Psoas muscle (tissue), 8 donors: ENCODE data around the gene C3orf20. TPM values are rescaled to one million over a fixed set of nuclear protein-coding genes. Genes with fewer than 3 reads are reported as not detected.

Experiments
- ATAC-seq, 4 donors: fragments of 200-7000 bp; cut with Tn5 transposase; one replicate each; pipeline ENCODE4 v1.9.1; 2020; ENCODE audit warnings: moderate library complexity in 3 of 4, mild to moderate bottlenecking in 2 of 4
- DNase-seq, 2 donors: peaks; one replicate each; pipeline ENCODE4 v3.0.0-alpha.2; 2020
- H3K27ac ChIP-seq: fragments of 200-600 bp; one replicate; pipeline ENCODE4 v1.8.0; 2022
- H3K27me3 ChIP-seq, 3 donors: fragments of 200-600 bp in 1 of 3; one replicate each; pipeline versions ENCODE4 v1.6.1 to v1.8.0; 2013 to 2022; ENCODE audit warnings: low read length in 2 of 3, mild to moderate bottlenecking in 2 of 3, moderate library complexity in 1 of 3; ENCODE audit not compliant: insufficient read depth in 3 of 3
- H3K36me3 ChIP-seq, 2 donors: fragments of 200-600 bp in 1 of 2; one replicate each; pipeline versions ENCODE4 v1.6.1 to v1.8.0; 2013 to 2022; ENCODE audit warnings: low read depth in 1 of 2, mild to moderate bottlenecking in 1 of 2, moderate library complexity in 1 of 2; ENCODE audit not compliant: insufficient read depth in 1 of 2
- H3K4me1 ChIP-seq: fragments of 200-600 bp; one replicate; pipeline ENCODE4 v1.8.0; 2022
- H3K4me3 ChIP-seq: fragments of 200-600 bp; one replicate; pipeline ENCODE4 v1.8.0; 2022; ENCODE audit warnings: mild to moderate bottlenecking
- H3K9me3 ChIP-seq: fragments of 200-600 bp; one replicate; pipeline ENCODE4 v1.8.0; 2022
- WGBS, 3 donors: extraction: QIAGEN DNeasy Blood & Tissue Kit; methylation state at CpG; one replicate each; pipeline versions ENCODE4 v1.1.6 to v1.1.7; 2013; 5-methylcytosine and 5-hydroxymethylcytosine counted together
- intact Hi-C, 2 donors: fragments of 100-400 bp; cut with DNase I; formaldehyde crosslinking; loops; one replicate each; pipeline versions ENCODE4 v1.11.0 to v1.14.2; 2022
- polyA plus RNA-seq, 3 donors: library from polyadenylated mRNA; stranded (reverse); fragments of 200-250 nt; gene quantifications; one replicate each; pipeline ENCODE4 v1.2.3, GENCODE V29; 2013
- total RNA-seq, 4 donors: library from RNA; stranded (reverse); fragmentation: NEBNext Ultra II Directional in 2 of 4; extraction: Animal tissue kit (Norgen Biotek cat#: 25700) in 2 of 4; gene quantifications; one replicate each; pipeline versions ENCODE4 v1.2.1 to v1.2.4, GENCODE V29; 2021 to 2023
- TF ChIP-seq, protein P1 (sequence below): fragments of 200-600 bp; IDR thresholded peaks from one replicate; pipeline ENCODE4 v1.8.0; 2022; ENCODE audit warnings: antibody characterized with exemption
- donor health status: healthy with polysubstance abuse.
- donor health status: DM: no; HTN: no; CAD: no; lungs with moderate emphysema.
- donor health status: Bipolar disorder and iron deficiency.
- donor health status: healthy.
- donor health status: DM: yes; HTN: yes; CAD: no.
- donor health status: DM: no; HTN: no; CAD: no.
- donor health status: DM: no; HTN: no; CAD: no.
- donor health status: DM: yes; HTN: yes; CAD: no.

The C3orf20 gene
- total and polyA plus RNA-seq, 7 donors = 0.01 to 0.38 (median 0.09) TPM; not detected in 2

DNA sequence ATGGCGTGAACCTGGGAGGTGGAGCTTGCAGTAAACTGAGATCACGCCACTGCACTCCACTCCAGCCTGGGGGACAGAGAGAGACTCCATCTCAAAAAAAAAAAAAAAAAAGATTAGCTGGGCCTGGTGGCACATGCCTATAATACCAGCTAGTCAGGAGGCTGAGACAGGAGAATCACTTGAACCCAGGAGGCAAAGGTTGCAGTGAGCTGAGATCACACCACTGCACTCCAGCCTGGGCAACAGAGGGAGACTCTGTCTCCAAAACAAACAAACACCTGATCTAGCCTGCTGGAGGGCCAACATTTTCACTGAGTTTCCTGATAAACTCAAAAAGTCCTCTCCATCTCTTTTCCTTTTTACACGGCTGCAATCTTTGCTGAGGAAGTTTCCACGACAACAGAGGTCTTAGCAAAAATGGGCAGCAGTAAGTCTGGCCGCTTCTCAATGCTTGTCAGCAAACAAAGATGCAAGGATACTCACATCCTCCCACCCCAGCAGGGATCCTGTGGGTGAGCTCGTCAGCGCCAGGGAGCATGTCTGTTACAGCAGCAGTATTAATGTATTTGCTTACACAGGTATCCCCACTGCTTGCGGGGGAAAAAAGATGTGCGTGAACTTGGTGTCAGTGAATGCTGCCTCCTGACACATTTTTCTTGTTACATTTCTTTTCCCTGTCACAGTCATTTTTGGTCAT lies 44.4 kb upstream of the C3orf20 start:
- intact Hi-C loops = loop anchor here in 1 of 2 donors (5.0 kb wide), 1 partner anchor 292 kb away; no protein-coding TSS in a partner anchor
- no peak for ATAC-seq
- Histone ChIP-seq H3K27me3 (peaks cover 0 to 2% (median 0%) of the 10 kb centered on the region in 3 donors), H3K9me3 (no peaks in the 10 kb centered on the region), H3K4me1 (no peaks in the 10 kb centered on the region), H3K36me3 (no peaks in the 10 kb centered on the region), H3K4me3 (no peak overlapping the region), H3K27ac (no peak overlapping the region)
- WGBS, 3 donors = 84 to 86% (median 86%) methylated on average over 9 of the region's 9 CpGs
- DNase-seq = no peak
- TF ChIP-seq, protein P1, sequence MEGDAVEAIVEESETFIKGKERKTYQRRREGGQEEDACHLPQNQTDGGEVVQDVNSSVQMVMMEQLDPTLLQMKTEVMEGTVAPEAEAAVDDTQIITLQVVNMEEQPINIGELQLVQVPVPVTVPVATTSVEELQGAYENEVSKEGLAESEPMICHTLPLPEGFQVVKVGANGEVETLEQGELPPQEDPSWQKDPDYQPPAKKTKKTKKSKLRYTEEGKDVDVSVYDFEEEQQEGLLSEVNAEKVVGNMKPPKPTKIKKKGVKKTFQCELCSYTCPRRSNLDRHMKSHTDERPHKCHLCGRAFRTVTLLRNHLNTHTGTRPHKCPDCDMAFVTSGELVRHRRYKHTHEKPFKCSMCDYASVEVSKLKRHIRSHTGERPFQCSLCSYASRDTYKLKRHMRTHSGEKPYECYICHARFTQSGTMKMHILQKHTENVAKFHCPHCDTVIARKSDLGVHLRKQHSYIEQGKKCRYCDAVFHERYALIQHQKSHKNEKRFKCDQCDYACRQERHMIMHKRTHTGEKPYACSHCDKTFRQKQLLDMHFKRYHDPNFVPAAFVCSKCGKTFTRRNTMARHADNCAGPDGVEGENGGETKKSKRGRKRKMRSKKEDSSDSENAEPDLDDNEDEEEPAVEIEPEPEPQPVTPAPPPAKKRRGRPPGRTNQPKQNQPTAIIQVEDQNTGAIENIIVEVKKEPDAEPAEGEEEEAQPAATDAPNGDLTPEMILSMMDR = no peak

DNA sequence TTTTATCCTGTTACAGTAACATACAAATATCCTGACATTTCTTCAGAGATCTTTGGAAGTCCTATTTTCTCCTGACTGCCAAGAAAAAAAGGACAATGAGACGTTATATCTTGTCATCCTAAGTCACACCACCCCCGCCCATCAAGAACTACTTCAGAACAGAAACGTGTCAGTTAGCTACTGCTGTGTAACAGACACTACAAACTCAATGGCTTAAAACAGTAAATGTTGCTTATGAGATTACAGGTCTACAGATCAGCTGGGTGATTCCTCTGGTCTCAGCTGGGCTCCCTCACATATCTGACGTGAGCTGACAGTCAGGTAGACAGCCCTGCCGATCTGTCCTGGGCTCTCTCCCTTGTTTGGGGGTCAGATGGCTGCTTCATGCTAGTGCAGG lies 43.8 kb upstream of the C3orf20 start:
- TF ChIP-seq, protein P1 = no peak
- Histone ChIP-seq H3K4me3 (no peak overlapping the region), H3K36me3 (no peaks in the 10 kb centered on the region), H3K27ac (no peak overlapping the region), H3K27me3 (peaks cover 0 to 2% (median 0%) of the 10 kb centered on the region in 3 donors), H3K9me3 (no peaks in the 10 kb centered on the region), H3K4me1 (no peaks in the 10 kb centered on the region)
- WGBS, 3 donors = 79 to 82% (median 81%) methylated on average over 5 of the region's 5 CpGs
- intact Hi-C loops = loop anchor here in 1 of 2 donors (5.0 kb wide), 1 partner anchor 291 kb away; no protein-coding TSS in a partner anchor
- DNase-seq (no peak), ATAC-seq (no peak)

DNA sequence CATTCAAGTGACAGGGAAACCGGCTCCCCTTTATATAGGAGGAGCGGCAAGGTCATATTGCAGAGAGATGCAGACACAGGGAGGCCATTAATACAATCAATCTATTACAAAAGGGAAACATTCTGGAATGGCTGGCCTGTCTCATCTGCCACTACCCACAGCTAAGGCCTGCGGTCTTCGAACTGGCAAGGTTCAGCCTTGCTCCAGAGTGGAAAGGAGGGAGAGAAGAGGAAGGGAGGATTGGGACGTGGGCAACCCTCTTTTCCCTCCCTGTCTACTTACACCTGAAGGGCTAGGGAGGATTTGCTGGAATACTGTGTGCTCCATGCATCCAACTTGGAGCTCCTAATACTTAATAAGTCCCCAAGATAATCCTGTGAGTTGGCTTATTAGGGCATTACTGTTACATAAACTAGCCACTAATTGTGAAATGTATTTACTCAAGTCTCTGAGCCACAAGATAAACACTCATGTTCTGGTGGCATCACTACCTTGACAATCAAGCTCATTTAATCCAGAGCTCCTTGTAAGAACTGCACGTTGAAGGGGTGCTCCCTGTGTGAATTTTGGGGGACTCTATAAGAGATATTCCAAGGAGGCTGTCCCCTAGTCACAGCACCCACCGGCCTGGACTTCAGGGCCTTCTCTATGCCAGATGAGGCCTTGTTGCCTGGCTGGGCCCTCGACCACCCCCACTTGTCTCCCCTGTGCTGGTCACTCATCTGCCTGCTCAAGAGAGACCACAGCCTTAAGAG lies 43.1 kb upstream of the C3orf20 start:
- Histone ChIP-seq H3K27me3 (peaks cover 0 to 2% (median 0%) of the 10 kb centered on the region in 3 donors), H3K4me1 (no peaks in the 10 kb centered on the region), H3K4me3 (no peak overlapping the region), H3K36me3 (no peaks in the 10 kb centered on the region), H3K9me3 (no peaks in the 10 kb centered on the region), H3K27ac (no peak overlapping the region)
- no peak for ATAC-seq
- TF ChIP-seq, protein P1 = no peak
- intact Hi-C loops = loop anchor here in 1 of 2 donors (5.0 kb wide), 1 partner anchor 290 kb away; no protein-coding TSS in a partner anchor
- DNase-seq = no peak
- 73 to 79% (median 78%) methylated on average over 8 of the region's 8 CpGs for WGBS, 3 donors

DNA sequence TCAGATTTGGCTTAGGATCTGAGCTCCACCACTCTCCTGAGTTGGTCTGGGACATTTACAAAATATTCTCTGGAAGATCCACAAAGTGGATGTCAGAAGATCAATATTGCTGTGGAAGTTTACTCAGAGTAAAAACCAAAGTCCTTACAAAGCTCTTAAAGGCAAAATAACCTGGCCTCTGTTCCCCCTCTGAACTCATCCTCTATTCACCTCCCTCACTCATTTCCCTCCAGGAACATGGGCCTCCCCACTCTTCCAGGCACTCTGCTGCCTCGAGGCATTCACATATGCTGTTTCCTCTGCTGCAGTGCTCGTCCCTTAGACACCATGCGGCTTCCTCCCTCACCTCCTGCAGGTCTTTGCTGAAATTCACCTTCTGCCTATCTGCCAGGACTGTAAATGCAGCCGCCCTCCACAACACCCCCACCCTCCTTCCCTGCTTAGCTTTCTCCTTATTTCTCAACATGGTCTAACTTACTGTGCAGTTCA lies 42.5 kb upstream of the C3orf20 start:
- no peak overlapping the region for H3K27ac ChIP-seq
- ATAC-seq (no peak), DNase-seq (no peak)
- no peak overlapping the region for H3K4me3 ChIP-seq
- no peaks in the 10 kb centered on the region for H3K36me3 ChIP-seq
- 50 to 55% (median 53%) methylated on average over 4 of the region's 4 CpGs for WGBS, 3 donors
- peaks cover 0 to 2% (median 0%) of the 10 kb centered on the region in 3 donors for H3K27me3 ChIP-seq
- TF ChIP-seq, protein P1 = no peak
- intact Hi-C loops = loop anchor here in 1 of 2 donors (5.0 kb wide), 1 partner anchor 290 kb away; no protein-coding TSS in a partner anchor
- H3K9me3 ChIP-seq = no peaks in the 10 kb centered on the region
- no peaks in the 10 kb centered on the region for H3K4me1 ChIP-seq
